Anterior cingulate cortex (tissue), 58 donors: Measurements from ENCODE around the gene TMEM45A.
"Not testable (repeated sequence)": the region's sequence is repeated elsewhere in the genome, so short reads cannot be mapped to it uniquely, and the experiment has no call there.

Source experiments
- DNase-seq, 58 donors: peaks; one replicate each; lab custom pipeline; 2025; lab: John Stamatoyannopoulos, UW

Gene TMEM45A

DNA sequence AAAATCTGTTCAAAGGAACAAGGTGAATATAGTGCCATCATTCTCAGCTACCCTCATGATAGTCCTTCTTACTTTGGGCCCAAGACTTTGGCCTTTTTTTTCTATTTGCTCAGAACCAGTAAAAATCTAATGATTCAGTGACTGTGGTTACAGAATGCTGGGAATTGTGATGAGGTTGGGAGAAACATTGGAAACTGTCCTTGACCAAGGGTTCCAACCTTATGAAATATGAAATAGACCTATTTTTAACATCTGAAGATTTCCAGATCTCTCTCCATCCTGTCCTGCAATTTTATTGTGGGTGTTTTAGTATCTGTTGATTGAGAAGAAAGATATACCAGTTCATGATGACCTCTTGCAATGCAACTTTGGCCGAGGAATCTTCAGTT lies 34.9 kb downstream of the TMEM45A start:
- no peak for DNase-seq

DNA sequence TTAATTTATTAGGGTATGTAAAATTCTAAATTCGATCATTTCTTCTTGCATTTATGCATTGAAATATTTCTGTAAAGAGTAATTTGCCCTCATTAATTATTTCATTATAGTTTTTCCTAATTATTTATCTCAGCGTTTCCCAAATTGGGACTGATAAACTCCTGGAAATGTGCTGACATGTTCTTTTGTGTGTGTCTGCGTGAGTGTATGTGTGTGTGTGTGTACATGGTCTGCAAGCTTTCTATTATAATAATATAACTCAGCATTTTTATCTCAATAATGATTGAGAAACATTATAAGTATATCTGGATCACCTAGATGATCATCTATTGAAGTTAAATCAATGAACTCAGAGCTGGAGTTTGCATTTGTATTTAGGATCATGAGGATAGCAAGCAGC lies 38.7 kb downstream of the TMEM45A start:
- DNase-seq, result no peak

DNA sequence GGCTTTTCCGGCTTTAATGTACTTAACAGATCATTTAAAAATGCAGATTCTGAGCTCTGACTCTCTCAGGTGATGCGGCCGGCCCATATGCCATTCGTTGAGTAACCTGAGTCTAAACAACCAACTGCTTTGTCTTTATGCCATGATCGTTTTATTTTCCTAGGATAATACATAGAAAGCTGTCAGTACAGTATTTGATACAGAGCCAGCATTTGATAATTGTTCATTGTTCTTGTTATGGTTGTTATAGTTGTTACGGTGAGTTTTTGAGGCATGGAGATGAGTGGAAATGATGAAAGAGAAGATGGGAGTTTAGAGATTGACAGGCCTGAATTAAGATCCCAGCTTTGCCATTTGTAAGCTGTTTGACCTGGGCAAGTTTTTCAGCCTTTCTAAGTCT lies 40.0 kb downstream of the TMEM45A start:
- DNase-seq, result no peak

DNA sequence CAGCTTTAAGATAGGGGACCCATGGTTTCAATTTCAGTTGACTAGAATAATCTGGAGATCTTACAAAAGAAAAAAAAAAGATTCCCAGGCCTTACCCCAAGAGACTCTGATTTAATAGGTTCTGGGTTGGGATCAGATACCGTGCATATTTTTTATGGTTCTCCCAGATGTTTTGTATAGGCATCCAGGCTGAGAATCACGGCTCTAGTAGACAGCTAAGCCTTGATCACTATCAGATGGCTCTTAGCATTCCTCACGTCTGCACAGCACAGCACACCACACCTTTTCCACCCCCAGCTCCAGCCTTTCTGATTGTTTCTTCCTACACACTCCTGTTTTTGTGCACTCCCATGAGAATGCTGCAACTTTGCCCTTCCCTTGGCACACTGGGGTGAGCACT lies 40.8 kb downstream of the TMEM45A start:
- no peak for DNase-seq

DNA sequence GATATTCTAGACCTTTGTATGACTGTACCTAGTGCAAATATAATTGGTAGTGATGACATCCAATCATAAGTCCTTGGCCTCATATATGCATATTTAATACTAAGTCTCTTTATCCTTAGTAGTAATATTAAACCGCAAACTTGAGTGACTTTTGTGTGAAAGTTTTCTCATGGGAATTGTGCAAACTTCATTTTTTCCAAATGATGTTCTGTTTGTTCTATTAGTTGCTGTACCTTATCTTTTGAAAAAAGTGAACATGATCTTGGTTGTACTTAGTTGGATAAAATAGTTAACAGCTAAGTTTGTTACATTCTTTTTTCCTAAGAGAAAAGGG lies 43.2 kb downstream of the TMEM45A start:
- no peak for DNase-seq

DNA sequence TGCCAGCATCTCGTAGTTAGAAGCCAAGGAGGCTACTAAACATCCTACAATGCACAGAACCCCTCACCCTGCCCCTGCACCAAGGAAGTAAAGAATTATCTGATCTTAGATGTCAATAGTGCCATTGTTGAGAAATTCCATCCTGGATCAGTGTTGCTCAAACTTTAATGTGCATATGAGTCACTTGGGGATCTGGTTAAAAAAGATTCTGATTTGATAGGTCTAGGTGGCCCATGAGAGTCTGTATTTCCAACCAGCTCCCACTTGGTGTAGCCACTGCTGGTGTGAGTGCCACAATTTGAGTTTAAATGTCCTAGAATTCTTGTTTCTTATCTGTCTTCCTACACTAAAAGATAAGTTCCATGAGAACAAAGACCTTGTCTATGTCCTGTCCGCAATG lies 43.7 kb downstream of the TMEM45A start:
- DNase-seq, result no peak

DNA sequence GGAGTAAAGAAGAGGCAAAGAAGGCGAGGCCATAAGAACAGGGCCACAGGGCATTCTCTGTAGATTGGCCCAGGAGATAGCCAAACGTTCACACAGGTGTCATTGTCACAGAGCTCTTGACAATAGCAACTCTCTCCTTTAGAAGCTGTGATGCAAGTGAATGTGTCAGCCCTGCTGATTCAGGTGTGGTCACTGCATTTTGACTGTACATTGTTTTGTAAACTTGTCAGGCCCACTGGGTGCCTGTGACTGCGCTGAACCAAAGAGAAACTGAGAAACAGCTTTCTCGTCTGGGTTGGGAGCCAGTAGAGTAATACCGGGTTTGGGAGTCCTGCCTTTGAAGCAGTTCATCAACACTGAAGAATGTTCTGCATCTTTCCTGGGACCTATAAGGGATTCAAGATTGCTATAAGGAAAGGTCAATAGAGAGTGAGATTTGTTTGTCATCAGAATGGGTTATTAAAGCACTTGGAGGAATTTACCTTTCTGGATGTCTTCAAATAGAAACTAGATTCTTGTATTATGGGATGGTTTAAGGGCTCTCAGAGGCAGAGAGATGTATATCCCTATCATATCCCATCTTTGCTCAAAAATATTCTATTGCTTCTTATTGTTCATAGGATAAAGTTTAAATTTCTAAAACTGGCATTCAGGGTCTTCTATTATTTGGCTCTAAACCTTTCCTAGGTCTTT lies 45.4 kb downstream of the TMEM45A start:
- no peak for DNase-seq

DNA sequence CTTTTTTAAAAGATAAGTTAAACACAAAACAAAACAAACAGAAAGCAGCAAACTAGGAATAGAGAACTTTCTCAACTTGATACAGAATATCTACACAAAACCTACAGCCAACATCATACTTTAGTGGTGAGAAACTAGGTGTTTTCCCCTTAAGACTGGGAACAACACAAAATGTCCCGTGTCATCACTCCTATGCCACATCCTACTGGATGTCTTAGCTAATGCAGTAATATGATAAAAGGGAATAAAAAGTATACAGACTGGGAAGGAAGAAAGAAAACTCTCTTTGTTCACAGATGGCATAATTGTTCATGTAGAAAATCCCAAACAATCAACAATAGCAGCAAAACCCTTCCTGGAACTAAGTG lies 45.9 kb downstream of the TMEM45A start:
- no peak for DNase-seq

DNA sequence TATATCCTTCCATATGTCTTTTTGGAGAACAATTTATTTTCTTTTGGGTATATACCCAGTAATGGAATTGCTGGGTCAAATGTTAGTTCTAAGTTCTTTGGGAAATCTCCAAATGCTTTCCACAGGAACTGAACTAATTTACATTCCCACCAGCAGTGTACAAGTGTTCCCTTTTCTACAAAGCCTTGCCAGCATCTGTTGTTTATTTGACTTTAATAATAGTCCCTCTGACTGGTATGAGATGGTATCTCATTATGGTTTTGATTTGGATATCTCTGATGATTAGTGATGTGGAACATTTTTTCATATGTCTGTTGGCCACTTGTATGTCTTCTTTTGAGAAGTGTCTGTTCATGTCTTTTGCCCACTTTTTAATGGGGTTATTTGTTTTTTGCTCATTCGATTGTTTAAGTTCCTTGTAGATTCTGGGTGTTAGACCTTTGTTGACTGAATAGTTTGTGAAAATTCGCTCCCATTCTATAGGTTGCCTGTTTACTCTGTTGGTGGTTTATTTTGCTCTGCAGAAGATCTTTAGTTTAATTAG lies 48.4 kb downstream of the TMEM45A start:
- DNase-seq, result no peak

DNA sequence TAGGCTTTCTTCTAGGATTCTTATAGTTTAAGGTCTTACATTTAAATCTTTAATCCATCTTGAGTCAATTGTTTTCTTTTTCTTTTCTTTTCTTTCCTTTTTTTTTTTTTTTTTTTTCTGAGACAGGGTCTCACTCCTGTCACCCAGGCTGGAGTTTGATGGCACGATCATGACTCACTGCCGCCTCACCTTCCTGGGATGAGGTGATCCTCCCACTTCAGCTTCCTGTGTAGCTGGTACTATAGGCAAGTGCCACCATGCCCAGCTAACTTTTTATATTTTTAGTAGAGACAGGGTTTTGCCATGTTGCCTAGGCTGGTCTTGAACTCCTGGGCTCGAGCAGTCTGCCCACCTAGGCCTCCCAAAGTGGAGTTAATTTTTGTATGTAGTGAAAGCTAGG lies 49.0 kb downstream of the TMEM45A start:
- not testable (repeated sequence) for DNase-seq

DNA sequence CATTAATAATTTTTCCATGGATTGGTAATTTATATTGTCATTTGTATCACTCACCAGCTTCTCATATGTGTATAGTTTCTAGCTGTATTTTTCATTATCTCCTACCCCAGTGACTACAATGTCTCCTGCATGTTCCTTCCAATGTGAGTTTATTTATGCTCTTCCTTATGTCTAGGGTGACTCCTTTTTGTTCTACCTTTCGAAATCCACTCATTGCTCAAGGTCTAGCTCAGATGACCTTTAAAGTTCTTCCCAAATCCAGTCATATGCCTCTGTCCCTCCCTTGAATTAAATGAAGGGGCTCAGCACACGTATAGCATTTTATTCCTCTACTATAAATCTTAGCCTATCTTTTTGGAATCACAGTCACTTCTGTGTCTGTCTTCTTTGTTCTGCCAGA lies 53.0 kb downstream of the TMEM45A start:
- no peak for DNase-seq

DNA sequence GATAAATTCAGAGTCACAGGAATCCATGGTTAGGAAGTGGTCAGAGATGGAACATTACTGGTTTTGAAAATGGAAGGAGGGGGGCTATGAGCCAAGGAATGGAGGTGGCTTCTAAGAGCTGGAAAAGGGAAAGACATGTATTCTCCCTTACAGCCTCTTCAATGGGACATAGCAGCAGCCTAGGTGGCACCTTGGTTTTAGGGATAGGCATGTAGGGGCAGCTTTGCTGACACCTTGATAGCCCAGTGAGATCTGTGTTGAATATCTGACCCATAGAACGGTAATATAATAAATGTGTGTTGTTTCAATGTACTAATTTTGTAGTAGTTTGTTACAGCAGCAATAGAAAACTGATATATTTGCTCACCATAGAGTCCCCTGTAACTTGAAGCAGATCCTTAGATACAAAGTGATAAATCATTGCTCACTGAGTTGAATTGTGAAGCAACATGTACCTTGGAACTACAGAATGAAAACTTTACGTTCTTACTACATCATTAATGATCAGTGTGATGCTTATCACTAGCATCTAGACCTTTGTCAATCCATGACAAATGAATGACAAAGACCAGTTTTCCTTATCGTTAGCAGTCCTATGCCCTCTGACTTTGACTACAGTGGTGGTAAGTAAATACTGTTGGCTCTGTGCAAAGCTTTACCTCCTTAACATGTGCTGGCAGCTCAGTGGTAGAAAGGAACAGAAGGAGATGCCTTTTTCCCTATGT lies 53.8 kb downstream of the TMEM45A start:
- DNase-seq, result no peak

DNA sequence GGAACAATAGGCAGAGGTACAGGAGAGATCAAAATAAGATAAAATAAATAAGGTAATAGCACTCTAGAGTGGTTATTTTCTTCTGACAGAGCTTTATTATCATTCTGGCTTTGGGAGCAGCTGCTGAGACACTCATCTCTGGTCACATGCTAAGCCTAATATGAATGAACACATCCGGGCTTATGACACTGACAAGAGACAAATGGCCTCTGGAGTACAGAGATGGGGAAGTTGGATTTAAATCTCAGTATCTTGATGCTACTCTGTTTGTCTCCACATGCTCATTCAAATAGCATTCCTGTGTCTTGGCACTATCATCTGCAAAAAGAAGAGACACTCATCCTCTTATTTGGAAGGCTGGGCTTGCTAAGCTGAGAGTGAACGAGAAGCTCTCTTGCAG lies 55.6 kb downstream of the TMEM45A start:
- DNase-seq, result no peak

DNA sequence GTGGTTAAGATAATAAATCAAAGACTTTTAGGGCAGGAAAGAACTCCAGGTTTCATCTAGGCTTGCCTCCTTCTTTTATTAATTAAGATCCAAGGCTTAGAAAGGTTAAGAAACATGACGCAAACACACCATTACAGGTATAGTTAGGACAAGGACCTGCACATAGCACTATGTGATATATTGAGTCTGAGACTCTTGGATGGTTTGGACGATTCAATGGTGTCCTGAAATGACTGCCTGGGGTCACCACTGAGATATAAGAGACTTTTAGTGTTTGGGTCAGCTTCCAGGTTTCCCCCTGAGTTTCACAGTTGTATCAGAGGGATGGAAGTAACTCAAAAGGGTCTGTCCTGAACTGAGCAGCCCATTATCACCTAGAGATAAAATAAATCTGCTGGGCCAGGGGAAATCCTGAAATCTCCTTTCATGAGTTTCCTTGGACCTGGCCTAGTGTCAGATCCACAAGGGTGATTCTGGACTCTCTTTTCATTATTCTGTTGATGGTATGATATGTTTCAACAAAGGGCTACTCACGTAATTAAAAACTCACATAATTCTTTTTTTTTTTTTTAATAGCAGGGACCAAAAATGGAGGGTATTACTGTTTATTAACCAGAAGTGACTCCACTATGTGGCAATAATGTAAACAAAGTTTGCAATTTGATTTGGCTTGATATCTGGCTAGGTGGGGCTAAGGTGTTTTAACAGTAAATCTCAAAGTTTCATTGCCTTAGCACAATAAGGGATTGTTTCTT lies 61.4 kb downstream of the TMEM45A start:
- DNase-seq, result no peak

DNA sequence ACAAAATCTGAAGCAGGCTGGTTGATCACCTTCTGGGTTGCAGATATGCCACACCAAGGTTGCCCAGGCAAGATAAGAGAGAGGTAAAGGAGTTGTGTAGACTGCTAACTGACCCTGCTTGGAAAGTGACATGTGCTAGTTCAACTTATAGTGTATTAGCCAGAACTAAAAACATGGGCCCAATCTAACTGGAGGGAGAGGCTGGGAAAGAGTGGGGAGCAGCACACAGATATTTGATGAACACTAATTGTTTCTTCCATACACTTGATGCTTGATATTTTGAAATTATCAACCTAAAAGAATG lies 61.9 kb downstream of the TMEM45A start:
- no peak for DNase-seq

DNA sequence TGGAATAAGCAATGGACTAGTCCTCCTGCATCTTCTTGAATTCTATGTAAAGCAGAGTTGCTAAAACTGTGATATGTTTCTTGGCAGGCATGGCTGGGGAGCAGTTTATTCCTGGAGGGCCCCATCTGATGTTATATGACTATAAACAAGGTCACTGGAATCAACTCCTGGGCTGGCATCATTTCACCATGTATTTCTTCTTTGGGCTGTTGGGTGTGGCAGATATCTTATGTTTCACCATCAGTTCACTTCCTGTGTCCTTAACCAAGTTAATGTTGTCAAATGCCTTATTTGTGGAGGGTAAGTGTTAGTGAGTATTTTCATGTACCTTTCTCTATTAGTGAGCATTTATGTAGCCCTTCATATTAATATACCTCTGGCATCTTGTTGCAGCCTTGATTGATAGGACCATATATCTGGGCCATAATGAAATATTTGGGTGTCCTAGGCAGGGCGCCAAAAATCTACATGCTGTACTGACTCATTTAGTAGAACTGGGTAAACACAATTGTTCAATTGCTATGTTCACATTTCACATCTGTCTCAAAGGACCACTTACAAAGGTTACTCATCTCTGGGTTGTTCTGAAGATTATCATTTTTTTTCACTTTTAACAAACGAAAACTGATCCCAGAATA lies 64.4 kb downstream of the TMEM45A start:
- DNase-seq, result no peak

DNA sequence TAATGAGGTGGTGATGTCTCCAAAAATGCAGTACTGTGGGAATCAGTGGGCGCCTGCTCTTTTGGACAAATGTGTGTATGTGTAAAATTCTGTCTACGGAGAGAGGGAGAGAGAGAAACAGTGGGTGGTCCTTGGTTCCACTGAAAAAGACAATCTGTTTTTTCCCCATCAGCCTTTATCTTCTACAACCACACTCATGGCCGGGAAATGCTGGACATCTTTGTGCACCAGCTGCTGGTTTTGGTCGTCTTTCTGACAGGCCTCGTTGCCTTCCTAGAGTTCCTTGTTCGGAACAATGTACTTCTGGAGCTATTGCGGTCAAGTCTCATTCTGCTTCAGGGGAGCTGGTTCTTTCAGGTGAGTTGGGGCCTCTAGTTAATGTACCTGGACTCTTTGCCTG lies 65.8 kb downstream of the TMEM45A start:
- no peak for DNase-seq

DNA sequence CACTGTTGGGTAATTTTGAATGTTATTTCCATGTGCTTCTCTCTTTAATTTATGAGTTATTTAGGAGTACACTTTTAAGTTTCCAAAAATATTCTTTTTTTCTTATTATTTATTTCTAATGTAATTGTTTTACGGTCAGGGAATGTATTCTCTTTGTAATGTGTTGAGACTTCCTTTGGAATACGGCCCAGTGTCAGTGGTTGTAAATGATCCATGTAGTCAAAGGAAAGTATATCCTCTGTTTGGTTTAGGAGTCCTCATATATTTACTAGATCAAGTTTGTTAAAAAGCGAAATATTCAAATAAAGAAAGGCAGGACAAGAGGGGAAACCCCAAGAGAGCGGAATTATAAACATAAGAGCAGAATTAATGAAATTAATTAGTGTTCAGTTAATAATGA lies 68.0 kb downstream of the TMEM45A start:
- DNase-seq, result no peak

DNA sequence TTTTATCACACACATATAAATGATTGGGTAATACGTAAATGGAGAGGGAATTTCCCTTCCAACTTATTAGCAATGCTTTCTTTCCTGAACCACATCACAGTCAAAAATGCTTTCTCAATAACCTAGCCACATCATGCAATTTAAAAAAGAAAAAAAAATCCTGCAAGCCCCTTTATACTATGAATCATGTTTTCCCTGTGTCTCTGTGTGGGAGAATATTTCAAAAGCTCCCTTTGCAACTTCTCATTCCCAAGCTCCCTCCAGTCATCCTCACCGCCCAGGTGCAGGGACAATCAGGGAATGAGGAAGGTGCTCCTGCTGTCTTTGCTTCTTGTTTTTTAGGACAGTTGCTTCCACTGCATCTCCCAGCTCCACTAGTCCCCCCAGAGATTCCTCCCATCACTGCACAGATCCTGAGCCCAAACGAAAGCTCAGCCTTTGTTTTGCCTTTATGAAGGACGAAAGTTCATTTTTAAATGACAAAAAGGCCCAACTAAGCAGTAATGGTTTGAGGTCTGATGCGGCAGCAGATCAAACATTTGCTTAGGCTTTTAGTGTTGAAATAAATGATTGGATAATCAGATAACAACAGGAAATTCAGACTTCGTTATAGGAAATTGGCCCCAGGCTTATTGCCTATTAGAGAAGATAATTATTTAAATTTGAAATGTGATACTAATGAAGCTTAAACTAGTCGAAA lies 69.2 kb downstream of the TMEM45A start:
- no peak for DNase-seq

DNA sequence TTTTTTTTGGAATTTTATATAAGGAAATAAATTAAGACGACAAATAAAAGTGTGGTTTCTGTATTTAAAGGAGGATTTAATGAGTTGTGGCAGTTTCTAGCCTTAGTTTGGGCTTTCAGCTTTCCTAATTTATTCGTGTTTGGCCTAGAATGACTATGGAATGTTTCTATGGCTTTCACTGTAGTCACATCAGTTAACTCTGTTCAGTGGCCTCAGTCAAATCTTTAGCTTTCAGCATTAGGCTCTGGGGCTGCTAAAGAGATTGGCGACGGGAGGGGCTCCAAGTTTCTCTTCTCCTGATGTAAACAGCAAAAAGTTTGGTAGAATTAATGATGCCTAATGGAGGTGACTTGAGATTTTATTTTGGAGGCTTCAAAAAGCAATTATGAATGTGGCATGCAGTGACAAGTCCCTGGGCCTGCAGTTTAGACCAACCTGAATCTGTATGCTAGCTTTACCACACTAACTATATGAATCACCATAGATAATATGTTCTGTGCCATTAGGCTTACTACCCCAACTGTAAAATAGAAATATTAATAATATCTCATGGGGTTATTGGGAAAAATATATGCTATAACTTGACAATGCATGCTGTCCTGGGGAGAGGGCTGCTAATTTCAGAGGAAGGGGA lies 69.9 kb downstream of the TMEM45A start:
- no peak for DNase-seq
